HepG2 (cell line): ENCODE measurements around the gene SYPL1. TPM values are rescaled to one million over a fixed set of nuclear protein-coding genes. Genes with fewer than 3 reads are reported as not detected.
A peak's percentile ranks its signal among the peaks of the same experiment; 100 is the strongest.

Source experiments
- ATAC-seq: fragments of 200-7000 bp; cut with Tn5 transposase; 3 replicates; pipeline ENCODE4 v1.9.1; 2020; ENCODE audit warnings: mild to moderate bottlenecking, moderate library complexity
- BruUV-seq: library from RNA; stranded (reverse); fragments of 400-500 nt; replicated peaks from 2 replicates; lab custom pipeline; 2021; lab: Mats Ljungman, UMichigan
- CTCF ChIA-PET: fragments of 300-600 bp; formaldehyde crosslinking; extraction: SDS; loops from one replicate; lab custom pipeline; 2021; ENCODE audit warnings: low total read pairs, inconsistent platforms, low intra/inter-chr PET ratio; lab: Yijun Ruan, JAX
- POLR2A ChIA-PET: fragments of 350-600 bp; sonication (Branson Sonifier 250); formaldehyde crosslinking; loops from one replicate; lab custom pipeline; 2020; ENCODE audit warnings: antibody characterized with exemption, inconsistent platforms; lab: Yijun Ruan, JAX
- DNase-seq: peaks from one replicate; pipeline ENCODE4 v3.0.0-alpha.2; 2015; ENCODE audit warnings: low spot score
- FAIRE-seq: peaks from 3 replicates; lab custom pipeline; 2011; peaks lifted over from hg19 to GRCh38; lab: Jason Lieb, UNC
- H2AFZ ChIP-seq: one replicate; pipeline ENCODE4 v1.6.1; 2011; ENCODE audit warnings: low read length, inconsistent platforms
- H3K27ac ChIP-seq: fragments of 300-600 bp; 3 replicates; pipeline ENCODE4 v1.8.0; 2011; ENCODE audit warnings: mixed run types, mild to moderate bottlenecking, mixed read lengths, low read length, inconsistent platforms; ENCODE audit not compliant: insufficient read depth; ENCODE audit errors: extremely low read length
- H3K27me3 ChIP-seq, 2 experiments: fragments of 200-600 bp in 1 of 2; 2 replicates in 1 of 2; 3 replicates in 1 of 2; pipeline versions ENCODE4 v1.6.0 to v1.8.0; 2011; ENCODE audit warnings: low read length in 2 of 2, mild to moderate bottlenecking in 2 of 2, moderate library complexity in 2 of 2, inconsistent platforms in 1 of 2; ENCODE audit not compliant: insufficient read depth in 2 of 2, control insufficient read depth in 1 of 2
- H3K36me3 ChIP-seq, 2 experiments: fragments of 200-600 bp in 1 of 2; replicated peaks in 1 of 2; 2 replicates in 1 of 2; 3 replicates in 1 of 2; pipeline versions ENCODE4 v1.5.1 to v1.8.0; 2011; ENCODE audit warnings: low read length in 2 of 2, inconsistent platforms in 1 of 2; ENCODE audit not compliant: insufficient read depth in 2 of 2, control insufficient read depth in 1 of 2
- H3K4me1 ChIP-seq: 2 replicates; pipeline ENCODE4 v1.5.1; 2012; ENCODE audit warnings: low read length, inconsistent platforms; ENCODE audit not compliant: insufficient read depth
- H3K4me2 ChIP-seq: 2 replicates; pipeline ENCODE4 v1.6.0; 2011; ENCODE audit warnings: low read depth, low read length, inconsistent platforms
- H3K4me3 ChIP-seq, 3 experiments: fragments of 200-600 bp in 1 of 3; sonication (generic), shearing (Covaris generic) in 1 of 3; replicated peaks in 1 of 3; 2 replicates each; pipeline ENCODE4 v1.5.1; 2011 to 2016; ENCODE audit warnings: low read length in 3 of 3, inconsistent platforms in 2 of 3, low read depth in 2 of 3, mild to moderate bottlenecking in 2 of 3, control low read depth in 1 of 3, mixed read lengths in 1 of 3; ENCODE audit not compliant: insufficient read depth in 1 of 3
- H3K79me2 ChIP-seq: one replicate; pipeline ENCODE4 v1.6.1; 2011; ENCODE audit warnings: low read length, inconsistent platforms; ENCODE audit not compliant: insufficient read depth
- H3K9ac ChIP-seq: 2 replicates; pipeline ENCODE4 v1.6.0; 2011; ENCODE audit warnings: mild to moderate bottlenecking, low read depth, low read length, inconsistent platforms; ENCODE audit not compliant: insufficient read depth
- H3K9me3 ChIP-seq: 2 replicates; pipeline ENCODE4 v1.5.1; 2012; ENCODE audit warnings: mild to moderate bottlenecking, low read length
- H4K20me1 ChIP-seq: 2 replicates; pipeline ENCODE4 v1.6.0; 2011; ENCODE audit warnings: inconsistent platforms, mild to moderate bottlenecking, low read length, moderate library complexity; ENCODE audit not compliant: insufficient read depth
- SIX1 ChIP-seq: sonication (generic); formaldehyde crosslinking; IDR thresholded peaks from 2 replicates; pipeline ENCODE4 v1.4.0; 2020; ENCODE audit warnings: missing genetic modification reagents, borderline replicate concordance
- ZBTB42 ChIP-seq: sonication (generic); formaldehyde crosslinking; IDR thresholded peaks from 2 replicates; pipeline ENCODE4 v1.5.0; 2020; ENCODE audit warnings: mild to moderate bottlenecking, missing genetic modification reagents
- ZMYM3 ChIP-seq: sonication (generic); formaldehyde crosslinking; IDR thresholded peaks from 2 replicates; pipeline ENCODE4 v1.5.1; 2020; ENCODE audit warnings: mild to moderate bottlenecking, missing genetic modification reagents
- ZNF317 ChIP-seq: sonication (generic); formaldehyde crosslinking; IDR thresholded peaks from 2 replicates; pipeline ENCODE4 v1.5.0; 2020; ENCODE audit warnings: mild to moderate bottlenecking, missing genetic modification reagents
- ZNF44 ChIP-seq: sonication (generic); formaldehyde crosslinking; IDR thresholded peaks from 2 replicates; pipeline ENCODE4 v1.5.1; 2020; ENCODE audit warnings: mild to moderate bottlenecking, missing genetic modification reagents
- ZNF484 ChIP-seq: sonication (generic); formaldehyde crosslinking; IDR thresholded peaks from 2 replicates; pipeline ENCODE4 v1.5.1; 2020; ENCODE audit warnings: mild to moderate bottlenecking, low read depth, missing genetic modification reagents, borderline replicate concordance
- WGBS: methylation state at CpG from one replicate; pipeline ENCODE4 v1.1.6; 2017; ENCODE audit warnings: low lambda C conversion rate; 5-methylcytosine and 5-hydroxymethylcytosine counted together
- in situ Hi-C: cut with HindIII; loops from 2 replicates; pipeline ENCODE4 v1.10.0; 2017; ENCODE audit warnings: low pct_unique_long_range_greater_than_20kb; ENCODE audit not compliant: extremely low pct_ligation_motif_present
- intact Hi-C: fragments of 100-400 bp; cut with micrococcal nuclease; formaldehyde crosslinking; loops from one replicate; pipeline ENCODE4 v1.10.0; 2022; ENCODE audit not compliant: unreplicated experiment
- polyA plus RNA-seq, 8 experiments: library from polyadenylated mRNA; depleted of rRNA in 3 of 8; stranded (reverse) in 7 of 8; unstranded in 1 of 8; fragments of >200 nt; fragmentation: Illumina TruSeq in 4 of 8; extraction: Trizol in 4 of 8; gene quantifications; 2 replicates each; pipeline versions ENCODE4 v1.2.1 to v1.2.3, GENCODE V29; 2011 to 2016; ENCODE audit warnings: low read depth in 4 of 8, missing spikeins in 1 of 8, mixed read lengths in 1 of 8; ENCODE audit not compliant: insufficient read depth in 1 of 8
- total RNA-seq, 5 experiments: library from RNA; depleted of rRNA; stranded (reverse); fragments of >200 nt; fragmentation: Illumina TruSeq; extraction: Trizol; gene quantifications; 2 replicates each; pipeline ENCODE4 v1.2.3, GENCODE V29; 2016; ENCODE audit warnings: low read depth in 1 of 5
- TF ChIP-seq, protein P1 (sequence below), 2 experiments: IDR thresholded peaks; 2 replicates each; pipeline ENCODE4 v1.6.1; 2011 to 2012; ENCODE audit warnings: low read length in 2 of 2, borderline replicate concordance in 1 of 2, low read depth in 1 of 2, mild to moderate bottlenecking in 1 of 2, moderate library complexity in 1 of 2
- TF ChIP-seq, protein P2 (sequence below): sonication (generic); formaldehyde crosslinking; IDR thresholded peaks from 2 replicates; pipeline ENCODE4 v1.4.0; 2020; ENCODE audit warnings: mild to moderate bottlenecking, low read depth, missing genetic modification reagents

SYPL1 gene
- total and polyA plus RNA-seq, 2 of the 13 experiments (the other 11 are each of a cell fraction or from before 2014, with no cell fraction given): 27.5 to 40.2 TPM

GRCh38 chr7:106053109-106053508 is 59.0 kb downstream of the SYPL1 start:
- BruUV-seq: no TSS peak
- Histone ChIP-seq H3K27me3 (peaks cover 0 to 27% of the 10 kb centered on the region in 2 experiments; a peak in 4 of 5 replicates), H2AFZ (no peak overlapping the region), H3K4me3 (no peak overlapping the region), H3K9me3 (no peaks in the 10 kb centered on the region), H3K9ac (no peak overlapping the region), H3K27ac (no peak overlapping the region), H3K4me1 (peaks cover 24% of the 10 kb centered on the region), H3K4me2 (no peak overlapping the region), H4K20me1 (no peaks in the 10 kb centered on the region), H3K36me3 (no peaks in the 10 kb centered on the region), H3K79me2 (no peaks in the 10 kb centered on the region)
- intact Hi-C loops (loop anchor here (10.0 kb wide), 1 partner anchor 412 kb away; no protein-coding TSS in a partner anchor), in situ Hi-C loops (no loop called here)
- no peak for ATAC-seq
- POLR2A ChIA-PET: no interaction called here
- DNase-seq: no peak
- TF ChIP-seq ZBTB42 (no peak), ZNF44 (no peak), SIX1 (CRISPR knock-in tag) (no peak)
- TF ChIP-seq, protein P1, sequence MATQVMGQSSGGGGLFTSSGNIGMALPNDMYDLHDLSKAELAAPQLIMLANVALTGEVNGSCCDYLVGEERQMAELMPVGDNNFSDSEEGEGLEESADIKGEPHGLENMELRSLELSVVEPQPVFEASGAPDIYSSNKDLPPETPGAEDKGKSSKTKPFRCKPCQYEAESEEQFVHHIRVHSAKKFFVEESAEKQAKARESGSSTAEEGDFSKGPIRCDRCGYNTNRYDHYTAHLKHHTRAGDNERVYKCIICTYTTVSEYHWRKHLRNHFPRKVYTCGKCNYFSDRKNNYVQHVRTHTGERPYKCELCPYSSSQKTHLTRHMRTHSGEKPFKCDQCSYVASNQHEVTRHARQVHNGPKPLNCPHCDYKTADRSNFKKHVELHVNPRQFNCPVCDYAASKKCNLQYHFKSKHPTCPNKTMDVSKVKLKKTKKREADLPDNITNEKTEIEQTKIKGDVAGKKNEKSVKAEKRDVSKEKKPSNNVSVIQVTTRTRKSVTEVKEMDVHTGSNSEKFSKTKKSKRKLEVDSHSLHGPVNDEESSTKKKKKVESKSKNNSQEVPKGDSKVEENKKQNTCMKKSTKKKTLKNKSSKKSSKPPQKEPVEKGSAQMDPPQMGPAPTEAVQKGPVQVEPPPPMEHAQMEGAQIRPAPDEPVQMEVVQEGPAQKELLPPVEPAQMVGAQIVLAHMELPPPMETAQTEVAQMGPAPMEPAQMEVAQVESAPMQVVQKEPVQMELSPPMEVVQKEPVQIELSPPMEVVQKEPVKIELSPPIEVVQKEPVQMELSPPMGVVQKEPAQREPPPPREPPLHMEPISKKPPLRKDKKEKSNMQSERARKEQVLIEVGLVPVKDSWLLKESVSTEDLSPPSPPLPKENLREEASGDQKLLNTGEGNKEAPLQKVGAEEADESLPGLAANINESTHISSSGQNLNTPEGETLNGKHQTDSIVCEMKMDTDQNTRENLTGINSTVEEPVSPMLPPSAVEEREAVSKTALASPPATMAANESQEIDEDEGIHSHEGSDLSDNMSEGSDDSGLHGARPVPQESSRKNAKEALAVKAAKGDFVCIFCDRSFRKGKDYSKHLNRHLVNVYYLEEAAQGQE (IDR thresholded peaks at IDR 0.05; ENCODE audit: borderline replicate concordance in 1 of 2, low read depth in 1 of 2, low read length in 2 of 2): peak; percentile 2 to 67; a peak in 2 of 4 replicates
- CTCF ChIA-PET: no interaction called here
- FAIRE-seq: no peak
- WGBS: 3% methylated on average over 2 of the region's 5 CpGs

DNA sequence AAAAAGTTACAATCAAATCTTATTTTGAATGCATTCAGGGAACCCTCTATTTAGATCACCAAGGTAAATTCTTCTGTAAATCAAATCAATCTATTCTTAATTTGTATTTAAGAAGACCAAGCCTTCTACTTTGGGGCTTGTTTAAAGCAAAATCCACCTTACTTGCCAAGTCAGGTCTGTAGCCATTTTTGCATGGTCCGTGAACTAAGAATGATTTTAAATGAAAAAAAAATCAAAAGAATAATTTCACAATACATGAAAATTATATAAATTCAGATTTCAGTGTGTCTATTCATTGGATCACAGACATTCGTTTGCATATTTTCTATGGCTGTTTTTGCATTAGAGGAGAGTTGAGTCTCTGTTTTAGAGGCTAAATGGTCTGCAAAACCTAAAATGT is 59.4 kb downstream of the SYPL1 start:
- ATAC-seq (no peak), DNase-seq (no peak)
- BruUV-seq: no TSS peak
- H3K36me3 ChIP-seq: no peaks in the 10 kb centered on the region
- H3K4me1 ChIP-seq: peaks cover 23% of the 10 kb centered on the region
- intact Hi-C loops: loop anchor here (10.0 kb wide), 1 partner anchor 412 kb away; no protein-coding TSS in a partner anchor
- in situ Hi-C loops: no loop called here
- H3K9me3 ChIP-seq: no peaks in the 10 kb centered on the region
- no peak overlapping the region for H2AFZ ChIP-seq
- H4K20me1 ChIP-seq: no peaks in the 10 kb centered on the region
- no peak overlapping the region for H3K27ac ChIP-seq
- no peak overlapping the region for H3K4me2 ChIP-seq
- H3K27me3 ChIP-seq: peaks cover 0 to 28% of the 10 kb centered on the region in 2 experiments; a peak in 4 of 5 replicates
- 6% methylated on average over 2 of the region's 2 CpGs for WGBS
- H3K4me3 ChIP-seq: no peak overlapping the region
- no peak for TF ChIP-seq ZNF484 (CRISPR knock-in tag)
- no peak for TF ChIP-seq ZNF317 (CRISPR knock-in tag)
- no peak for TF ChIP-seq ZMYM3 (CRISPR knock-in tag)
- TF ChIP-seq, protein P2, sequence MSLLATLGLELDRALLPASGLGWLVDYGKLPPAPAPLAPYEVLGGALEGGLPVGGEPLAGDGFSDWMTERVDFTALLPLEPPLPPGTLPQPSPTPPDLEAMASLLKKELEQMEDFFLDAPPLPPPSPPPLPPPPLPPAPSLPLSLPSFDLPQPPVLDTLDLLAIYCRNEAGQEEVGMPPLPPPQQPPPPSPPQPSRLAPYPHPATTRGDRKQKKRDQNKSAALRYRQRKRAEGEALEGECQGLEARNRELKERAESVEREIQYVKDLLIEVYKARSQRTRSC (CRISPR knock-in tag): no peak
- TF ChIP-seq, all 625 proteins: peak for 0
- ChIA-PET POLR2A (no interaction called here), CTCF (no interaction called here)
- no peaks in the 10 kb centered on the region for H3K79me2 ChIP-seq
- no peak for FAIRE-seq
- H3K9ac ChIP-seq: no peak overlapping the region
